Transverse colon (tissue), 4 donors: ENCODE results near the gene PRPF8. TPM values are rescaled to one million over a fixed set of nuclear protein-coding genes. Genes with fewer than 3 reads are reported as not detected.
A peak's percentile ranks its signal among the peaks of the same experiment; 100 is the strongest.

ENCODE experiments used
- DNase-seq: peaks from one replicate; pipeline ENCODE4 v3.0.0-alpha.2; 2019
- H3K27ac ChIP-seq, 4 donors: fragments of 200-600 bp; sonication (generic); 2 replicates each; pipeline ENCODE4 v1.5.1; 2016 to 2018; ENCODE audit warnings: inconsistent platforms in 4 of 4
- H3K27me3 ChIP-seq: fragments of 200-600 bp; sonication (generic); 2 replicates; pipeline ENCODE4 v1.5.1; 2017; ENCODE audit warnings: inconsistent platforms
- H3K36me3 ChIP-seq, 4 donors: fragments of 200-600 bp; sonication (generic); 2 replicates each; pipeline ENCODE4 v1.5.1; 2017 to 2019; ENCODE audit warnings: inconsistent platforms in 4 of 4
- H3K4me1 ChIP-seq, 4 donors: fragments of 200-600 bp; sonication (generic); 2 replicates each; pipeline ENCODE4 v1.5.1; 2017 to 2020; ENCODE audit warnings: inconsistent platforms in 4 of 4
- H3K4me3 ChIP-seq, 4 donors: fragments of 200-600 bp; sonication (generic); 1 replicate in 1 of 4; 2 replicates in 3 of 4; pipeline versions ENCODE4 v1.5.1 to v1.6.1; 2017 to 2019; ENCODE audit warnings: inconsistent platforms in 4 of 4
- H3K9me3 ChIP-seq, 2 donors: fragments of 200-600 bp; sonication (generic); 2 replicates each; pipeline ENCODE4 v1.5.1; 2017 to 2019; ENCODE audit warnings: inconsistent platforms in 2 of 2
- EP300 ChIP-seq: sonication (generic); formaldehyde crosslinking; IDR thresholded peaks from one replicate; pipeline ENCODE4 v1.6.1; 2017; ENCODE audit warnings: antibody characterized with exemption, low read depth
- POLR2A ChIP-seq: fragments of 450-650 bp; IDR thresholded peaks from one replicate; pipeline ENCODE4 v1.6.1; 2016; ENCODE audit warnings: antibody characterized with exemption, mild to moderate bottlenecking, moderate library complexity
- POLR2AphosphoS5 ChIP-seq, 3 donors: sonication (generic); formaldehyde crosslinking; IDR thresholded peaks; one replicate each; pipeline ENCODE4 v1.6.1; 2016; ENCODE audit warnings: antibody characterized with exemption in 3 of 3
- WGBS, 2 donors: methylation state at CpG; one replicate each; pipeline ENCODE4 v1.1.5; 2018; ENCODE audit warnings: low coverage in 1 of 2; 5-methylcytosine and 5-hydroxymethylcytosine counted together
- in situ Hi-C, 4 donors: fragments of 200-750 bp; cut with MboI; loops; one replicate each; pipeline versions ENCODE4 v1.15.0 to v1.15.1; 2017; ENCODE audit warnings: low sequenced_read_pairs in 3 of 4, low pct_ligation_motif_present in 1 of 4, low pct_unique_long_range_greater_than_20kb in 1 of 4
- intact Hi-C: fragments of 100-400 bp; cut with DNase I; formaldehyde crosslinking; loops from one replicate; pipeline ENCODE4 v1.15.1; 2023; ENCODE audit warnings: low total_unique reads
- total RNA-seq, 4 donors: library from RNA; depleted of rRNA; stranded (reverse); fragments of >200 nt; gene quantifications; one replicate each; pipeline ENCODE4 v1.1.0, GENCODE V29; 2016
- TF ChIP-seq, protein P1 (sequence below), 5 experiments: fragments of 200-600 bp in 3 of 5; fragments of 450-650 bp in 2 of 5; sonication (generic) in 3 of 5; IDR thresholded peaks; 1 replicate in 2 of 5; 2 replicates in 3 of 5; pipeline ENCODE4 v1.5.1; 2016 to 2017; ENCODE audit warnings: antibody characterized with exemption in 5 of 5, inconsistent platforms in 3 of 5, mild to moderate bottlenecking in 2 of 5, moderate library complexity in 1 of 5

PRPF8 gene
- total RNA-seq, 4 donors from 2014 or later = 155 to 410 (median 169) TPM

DNA sequence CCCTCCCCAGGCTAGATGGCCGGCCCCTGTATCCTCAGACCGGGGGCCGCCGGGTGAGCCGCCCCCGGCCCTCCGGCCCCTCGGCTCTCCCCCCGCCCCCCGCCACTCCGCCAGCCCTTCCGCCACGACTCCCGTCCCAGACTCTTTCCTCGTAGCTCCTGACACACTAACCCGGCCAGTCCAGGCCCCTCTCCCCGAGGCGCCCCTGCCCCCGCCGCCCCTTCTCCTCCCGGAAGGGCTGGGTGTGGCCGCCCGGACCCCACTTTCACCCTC lies 31.1 kb upstream of the PRPF8 start:
- TF ChIP-seq, protein P1, sequence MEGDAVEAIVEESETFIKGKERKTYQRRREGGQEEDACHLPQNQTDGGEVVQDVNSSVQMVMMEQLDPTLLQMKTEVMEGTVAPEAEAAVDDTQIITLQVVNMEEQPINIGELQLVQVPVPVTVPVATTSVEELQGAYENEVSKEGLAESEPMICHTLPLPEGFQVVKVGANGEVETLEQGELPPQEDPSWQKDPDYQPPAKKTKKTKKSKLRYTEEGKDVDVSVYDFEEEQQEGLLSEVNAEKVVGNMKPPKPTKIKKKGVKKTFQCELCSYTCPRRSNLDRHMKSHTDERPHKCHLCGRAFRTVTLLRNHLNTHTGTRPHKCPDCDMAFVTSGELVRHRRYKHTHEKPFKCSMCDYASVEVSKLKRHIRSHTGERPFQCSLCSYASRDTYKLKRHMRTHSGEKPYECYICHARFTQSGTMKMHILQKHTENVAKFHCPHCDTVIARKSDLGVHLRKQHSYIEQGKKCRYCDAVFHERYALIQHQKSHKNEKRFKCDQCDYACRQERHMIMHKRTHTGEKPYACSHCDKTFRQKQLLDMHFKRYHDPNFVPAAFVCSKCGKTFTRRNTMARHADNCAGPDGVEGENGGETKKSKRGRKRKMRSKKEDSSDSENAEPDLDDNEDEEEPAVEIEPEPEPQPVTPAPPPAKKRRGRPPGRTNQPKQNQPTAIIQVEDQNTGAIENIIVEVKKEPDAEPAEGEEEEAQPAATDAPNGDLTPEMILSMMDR (IDR thresholded peaks at IDR 0.05) = no peak
- TF ChIP-seq POLR2AphosphoS5 (IDR thresholded peaks at IDR 0.05) (no peak), POLR2A (no peak), EP300 (no peak)
- H3K27ac ChIP-seq = peak overlapping the region; percentile 98 to 99 (median 98)
- DNase-seq = no peak
- peaks cover 0 to 8% (median 4%) of the 10 kb centered on the region in 4 donors for H3K36me3 ChIP-seq
- H3K9me3 ChIP-seq = no peaks in the 10 kb centered on the region
- no peaks in the 10 kb centered on the region for H3K27me3 ChIP-seq
- 1% methylated on average over 18 of the region's 23 CpGs; no CpG with 5 or more reads in 1 of the 2 donors for WGBS, 2 donors
- intact Hi-C loops (loop anchor here (5.0 to 10.0 kb wide), 2 partner anchors 61 to 67 kb away; no protein-coding TSS in a partner anchor), in situ Hi-C loops (loop anchor here in 2 of 4 donors (25.0 kb wide), 2 partner anchors 97 to 322 kb away; partner anchors contain the start of genes DPH1 (in 1 of the 2), OVCA2 (in 1 of the 2) and RTN4RL1 (in 1 of the 2))
- H3K4me1 ChIP-seq = peaks cover 22 to 49% (median 38%) of the 10 kb centered on the region in 4 donors
- peak overlapping the region; percentile 72 to 97 (median 87) for H3K4me3 ChIP-seq

DNA sequence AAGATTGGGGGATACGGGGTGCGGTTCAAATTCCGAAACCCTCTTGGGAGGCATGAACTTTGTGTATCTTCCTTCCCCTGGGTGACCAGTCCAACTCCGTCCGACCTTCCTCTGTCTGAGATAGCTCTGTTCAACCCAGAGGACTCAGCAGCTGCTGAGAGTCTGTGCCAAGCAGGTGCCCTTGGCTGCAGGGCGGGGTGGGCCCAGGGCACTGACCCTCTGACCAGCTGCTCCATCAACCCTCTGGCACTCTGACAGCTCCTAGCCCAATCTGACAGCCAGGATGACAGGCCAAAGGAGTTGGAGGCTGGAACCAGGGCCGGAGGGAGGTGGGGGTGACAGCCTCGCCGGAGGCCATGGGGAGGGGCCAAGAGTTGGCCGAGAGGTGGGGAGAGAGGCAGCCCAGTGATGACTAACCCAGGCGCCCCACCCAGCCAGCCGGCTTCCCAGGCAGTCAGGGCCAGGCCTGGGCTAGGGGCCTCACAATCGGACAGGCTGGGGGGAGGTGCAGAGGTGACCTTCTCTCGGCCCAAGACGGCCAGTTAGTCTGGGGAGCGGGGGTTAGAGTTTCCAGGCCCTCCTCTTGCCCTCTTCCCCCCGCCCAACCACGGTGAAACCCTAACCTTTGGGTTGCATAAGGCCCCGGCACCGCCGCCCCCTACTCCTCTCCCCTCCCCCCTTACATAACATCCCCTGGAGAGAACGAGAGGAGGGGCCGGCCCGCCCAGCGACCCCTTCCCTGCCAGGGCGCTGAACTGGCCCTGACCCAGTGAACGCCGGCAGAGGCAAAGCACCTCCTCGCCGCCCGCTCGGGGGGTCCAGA lies 30.5 kb upstream of the PRPF8 start:
- in situ Hi-C loops = loop anchor here in 2 of 4 donors (25.0 kb wide), 2 partner anchors 97 to 322 kb away; partner anchors contain the start of genes DPH1 (in 1 of the 2), OVCA2 (in 1 of the 2) and RTN4RL1 (in 1 of the 2)
- Histone ChIP-seq H3K4me1 (peaks cover 24 to 48% (median 38%) of the 10 kb centered on the region in 4 donors), H3K36me3 (peaks cover 0 to 8% (median 4%) of the 10 kb centered on the region in 4 donors), H3K9me3 (no peaks in the 10 kb centered on the region), H3K27me3 (no peaks in the 10 kb centered on the region), H3K27ac (peak overlapping the region; percentile 98 to 99 (median 98)), H3K4me3 (peak overlapping the region; percentile 72 to 97 (median 87))
- TF ChIP-seq POLR2A (peak; percentile 68), POLR2AphosphoS5 (IDR thresholded peaks at IDR 0.05) (peak; percentile 66 to 85 (median 85))
- TF ChIP-seq, protein P1 (IDR thresholded peaks at IDR 0.05) = no peak
- intact Hi-C loops = loop anchor here (5.0 to 10.0 kb wide), 2 partner anchors 60 to 67 kb away; no protein-coding TSS in a partner anchor
- 8% methylated on average over 24 of the region's 32 CpGs; no CpG with 5 or more reads in 1 of the 2 donors for WGBS, 2 donors
- DNase-seq = peak; percentile 91

DNA sequence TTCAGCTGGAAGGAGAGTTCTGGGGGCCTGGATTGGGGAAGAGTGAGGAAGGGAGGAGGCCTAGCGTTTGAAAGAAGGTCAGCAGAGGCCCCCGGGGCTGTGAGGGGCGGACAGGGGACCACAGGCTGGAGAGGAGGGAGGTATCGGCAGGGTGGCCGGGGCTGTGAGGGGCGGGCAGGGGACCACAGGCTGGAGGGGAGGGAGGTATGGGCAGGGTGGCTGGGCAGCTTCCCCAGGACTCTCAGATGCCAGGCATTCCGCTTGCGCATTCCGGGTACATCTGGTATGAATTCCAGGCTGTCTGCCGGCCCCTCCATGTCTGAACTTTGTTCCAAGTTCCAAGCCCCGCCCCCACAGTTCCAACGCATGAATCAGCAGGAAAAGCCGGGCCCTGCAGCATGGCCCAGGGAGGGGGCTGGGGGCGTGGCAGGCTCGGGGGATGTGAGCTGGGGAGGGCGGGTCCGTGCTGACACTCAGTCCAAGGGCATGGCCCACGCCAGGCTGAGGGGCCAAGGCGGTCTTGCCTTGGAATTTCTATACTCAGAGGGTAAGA lies 29.8 kb upstream of the PRPF8 start:
- DNase-seq = peak; percentile 98
- TF ChIP-seq EP300 (peak; percentile 44), POLR2AphosphoS5 (IDR thresholded peaks at IDR 0.05) (peak; percentile 77 to 90 (median 79)), POLR2A (no peak)
- Histone ChIP-seq H3K9me3 (no peaks in the 10 kb centered on the region), H3K36me3 (peaks cover 0 to 8% (median 4%) of the 10 kb centered on the region in 4 donors), H3K27ac (peak overlapping the region; percentile 98 to 99 (median 98)), H3K4me3 (peak overlapping the region; percentile 72 to 97 (median 87)), H3K27me3 (no peaks in the 10 kb centered on the region), H3K4me1 (peaks cover 25 to 52% (median 40%) of the 10 kb centered on the region in 4 donors)
- WGBS, 2 donors = 0 to 15% methylated on average over 5 to 19 of the region's 19 CpGs
- in situ Hi-C loops = loop anchor here in 2 of 4 donors (25.0 kb wide), 2 partner anchors 98 to 323 kb away; partner anchors contain the start of genes DPH1 (in 1 of the 2), OVCA2 (in 1 of the 2) and RTN4RL1 (in 1 of the 2)
- intact Hi-C loops = loop anchor here (10.0 kb wide), 1 partner anchor 60 kb away; no protein-coding TSS in a partner anchor

DNA sequence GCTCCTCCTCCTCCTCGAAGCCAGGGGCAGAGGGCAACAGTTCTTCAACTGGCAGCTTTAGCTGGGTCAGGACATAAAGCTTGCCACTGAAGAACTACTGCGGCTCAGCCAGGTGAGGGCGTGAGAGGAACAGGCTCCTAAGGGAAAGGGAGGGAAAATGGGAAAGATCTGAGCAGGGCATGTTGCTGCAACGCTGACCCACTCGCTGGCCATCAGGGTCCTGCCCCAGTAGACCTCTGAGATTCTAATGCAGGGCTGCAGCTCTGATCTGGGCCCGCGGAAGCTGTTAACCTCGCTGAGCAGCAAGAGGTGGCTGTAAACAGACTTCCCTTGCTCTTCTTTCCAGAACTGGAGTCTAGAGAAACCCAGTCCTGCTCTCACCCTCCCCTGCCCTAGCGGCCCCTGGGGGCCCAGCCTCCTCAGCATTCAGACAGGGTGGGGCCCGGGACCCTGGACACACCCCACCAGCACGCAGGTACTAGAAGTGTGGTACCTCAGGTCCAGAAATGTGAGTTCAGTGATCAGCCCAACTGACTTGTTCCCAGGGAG lies 29.3 kb upstream of the PRPF8 start:
- in situ Hi-C loops = loop anchor here in 2 of 4 donors (25.0 kb wide), 2 partner anchors 98 to 323 kb away; partner anchors contain the start of genes DPH1 (in 1 of the 2), OVCA2 (in 1 of the 2) and RTN4RL1 (in 1 of the 2)

More for the DNA sequence above, 29.3 kb upstream of the PRPF8 start:
- Histone ChIP-seq H3K4me3 (peak overlapping the region; percentile 9 to 97 (median 78)), H3K27ac (peak overlapping the region; percentile 98 to 99 (median 98)), H3K36me3 (peaks cover 0 to 8% (median 4%) of the 10 kb centered on the region in 4 donors), H3K9me3 (no peaks in the 10 kb centered on the region), H3K27me3 (no peaks in the 10 kb centered on the region), H3K4me1 (peaks cover 28 to 56% (median 44%) of the 10 kb centered on the region in 4 donors)
- TF ChIP-seq POLR2AphosphoS5 (IDR thresholded peaks at IDR 0.05) (peak in 1 of 3 donors; percentile 58), EP300 (no peak), POLR2A (no peak)
- TF ChIP-seq, protein P1 (IDR thresholded peaks at IDR 0.05) = peak; percentile 42 to 71 (median 43)
- WGBS, 2 donors = 20% methylated on average over 1 to 9 of the region's 11 CpGs
- intact Hi-C loops = loop anchor here (10.0 kb wide), 1 partner anchor 59 kb away; no protein-coding TSS in a partner anchor
- peak; percentile 71 for DNase-seq
